GM19351 (cell line): ENCODE measurements around the gene THOC7.

Experiments used
- ATAC-seq: cut with Tn5 transposase; IDR thresholded peaks from one replicate; pipeline ENCODE4 v1.9.1; 2021; ENCODE audit warnings: mild to moderate bottlenecking, moderate library complexity; ENCODE audit not compliant: unreplicated experiment

The THOC7 gene

GRCh38 chr3:63847718-63848450 lies 15.7 kb downstream of the THOC7 start:
- ATAC-seq, result no peak

- ATAC-seq, result no peak
Measured at GRCh38 chr3:63845215-63845614, 18.4 kb downstream of the THOC7 start.

- no peak for ATAC-seq
Measured at GRCh38 chr3:63842127-63842526, 21.5 kb downstream of the THOC7 start.

GRCh38 chr3:63841704-63842103 lies 21.9 kb downstream of the THOC7 start:
- ATAC-seq, result no peak

- ATAC-seq, result no peak
Measured at GRCh38 chr3:63832395-63832794, 31.2 kb downstream of the THOC7 start.

- ATAC-seq, result no peak
Measured at GRCh38 chr3:63830526-63830925, 33.1 kb downstream of the THOC7 start.

- no peak for ATAC-seq
Measured at GRCh38 chr3:63824309-63824708, 39.3 kb downstream of the THOC7 start.

GRCh38 chr3:63819151-63819398 lies 44.5 kb downstream of the THOC7 start, which contains the start of gene C3orf49:
Gene C3orf49 (plus strand): TSS chr3:63819299. CDS start chr3:63819472, 173 bp downstream.
- no peak for ATAC-seq

- peak; percentile 91 for ATAC-seq
Measured at GRCh38 chr3:63818282-63819150, 45.1 kb downstream of the THOC7 start.

GRCh38 chr3:63817225-63817624 lies 46.4 kb downstream of the THOC7 start:
- ATAC-seq, result no peak

- ATAC-seq, result no peak
Measured at GRCh38 chr3:63814237-63814636, 49.4 kb downstream of the THOC7 start.

GRCh38 chr3:63809607-63810006 lies 54.0 kb downstream of the THOC7 start:
- no peak for ATAC-seq

GRCh38 chr3:63808633-63809032 lies 55.0 kb downstream of the THOC7 start:
- ATAC-seq, result no peak

- ATAC-seq, result no peak
Measured at GRCh38 chr3:63807961-63808565, 55.5 kb downstream of the THOC7 start.

- ATAC-seq, result no peak
Measured at GRCh38 chr3:63803911-63804310, 59.7 kb downstream of the THOC7 start.

GRCh38 chr3:63800097-63800496 lies 63.5 kb downstream of the THOC7 start:
- ATAC-seq, result no peak

GRCh38 chr3:63798949-63799348 lies 64.7 kb downstream of the THOC7 start:
- no peak for ATAC-seq

GRCh38 chr3:63798544-63798943 lies 65.1 kb downstream of the THOC7 start:
- no peak for ATAC-seq

GRCh38 chr3:63795438-63795837 lies 68.2 kb downstream of the THOC7 start:
- ATAC-seq, result no peak

GRCh38 chr3:63791974-63792373 lies 71.6 kb downstream of the THOC7 start:
- no peak for ATAC-seq
